Pericardium fibroblast (primary cell): ENCODE results near the gene HEATR9. TPM values are rescaled to one million over a fixed set of nuclear protein-coding genes. Genes with fewer than 3 reads are reported as not detected.

Source experiments
- total RNA-seq: library from RNA; depleted of rRNA; stranded (reverse); fragments of >200 nt; gene quantifications from 2 replicates; pipeline ENCODE4 v1.2.3, GENCODE V29; 2015

Gene HEATR9, protein sequence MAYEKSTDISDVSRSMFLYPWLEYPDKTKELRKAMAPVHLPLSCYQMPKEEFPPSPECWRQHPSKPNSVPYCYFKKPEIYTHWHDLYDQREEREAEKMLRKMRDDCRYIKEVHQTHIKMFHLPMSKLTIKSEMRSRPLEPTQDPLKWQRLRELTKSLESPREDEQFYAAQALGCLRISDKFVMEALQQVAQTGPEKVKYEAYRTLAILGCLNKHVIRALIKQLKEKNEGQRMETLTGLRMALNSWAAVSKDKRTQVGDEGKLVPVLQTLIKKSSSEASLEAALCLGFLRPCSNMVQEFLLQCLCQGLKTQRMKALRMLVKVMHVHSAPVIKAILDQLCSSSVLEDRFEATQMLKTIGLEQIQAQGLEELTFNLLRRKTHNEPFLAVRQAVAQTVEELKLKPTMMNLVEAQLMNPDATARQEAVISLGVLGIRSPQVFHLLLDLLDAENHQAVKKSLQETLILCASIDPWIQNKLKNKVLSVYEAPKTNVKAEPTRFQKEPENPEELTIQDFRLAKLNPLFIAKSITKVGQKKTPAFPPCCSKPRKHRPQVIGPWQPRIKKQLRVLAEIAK
- total RNA-seq = not detected in 2 replicates

DNA sequence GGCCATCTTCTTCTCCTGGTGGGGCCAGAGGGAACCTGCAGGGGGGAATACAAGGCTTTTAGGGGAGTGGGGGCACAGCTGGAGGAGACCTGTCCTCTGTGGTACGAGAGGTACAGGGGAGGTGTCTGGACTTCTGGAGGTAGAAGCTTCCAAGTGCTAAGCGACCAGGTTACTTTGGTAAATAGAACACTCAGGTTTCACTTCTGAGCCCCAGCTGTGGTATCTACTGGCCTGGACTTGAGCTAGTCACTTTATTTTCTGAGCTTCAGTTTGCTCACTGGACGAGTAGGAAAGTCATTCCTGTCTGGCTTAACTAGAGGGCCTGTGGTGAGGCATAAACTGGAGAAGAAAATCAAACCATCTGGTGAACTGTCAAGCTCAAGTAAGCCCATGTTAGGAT is at the start of gene HEATR9:
Gene HEATR9 (minus strand): TSS at position 155 of the 400 bp plus-strand sequence. CDS start 149 bp downstream, at position 6.

GRCh38 chr17:35879773-35880654 is 11.3 kb upstream of the HEATR9 start, which contains the start of gene CCL5:
TSS of gene CCL5 (minus strand) at chr17:35880360.

GRCh38 chr17:35808962-35809854 is 59.5 kb downstream of the HEATR9 start, which contains the start of gene TAF15:
TSS of gene TAF15 (plus strand) at chr17:35809484. CDS start at chr17:35809570, 86 bp downstream.

Other genes starting within 250 kb of the HEATR9 start
- 9.6 and 11.9 TPM in 2 replicates for gene RASL10B, start 137.3 kb downstream of the HEATR9 start, total RNA-seq
- 0.23 TPM in 1 of 2 replicates, not detected in the other for gene GAS2L2, start 115.7 kb downstream of the HEATR9 start, total RNA-seq
- gene C17orf50, start 108.0 kb downstream of the HEATR9 start, total RNA-seq = not detected in 2 replicates
- 8.5 and 12.9 TPM in 2 replicates for gene MMP28, start 73.2 kb downstream of the HEATR9 start, total RNA-seq
- 17.7 and 40.2 TPM in 2 replicates for gene TAF15, start 59.4 kb downstream of the HEATR9 start, total RNA-seq
- gene CCL5, start 11.5 kb upstream of the HEATR9 start, total RNA-seq = not detected in 2 replicates
- gene RDM1, start 61.9 kb upstream of the HEATR9 start, total RNA-seq = 0.70 TPM in 1 of 2 replicates, not detected in the other
- gene LYZL6, start 74.8 kb upstream of the HEATR9 start, total RNA-seq = not detected in 2 replicates
- not detected in 2 replicates for gene CCL16, start 112.6 kb upstream of the HEATR9 start, total RNA-seq
- not detected in 2 replicates for gene CCL14, start 117.8 kb upstream of the HEATR9 start, total RNA-seq
- not detected in 2 replicates for gene CCL15, start 132.7 kb upstream of the HEATR9 start, total RNA-seq
- not detected in 2 replicates for gene CCL23, start 149.1 kb upstream of the HEATR9 start, total RNA-seq
- not detected in 2 replicates for gene CCL18, start 195.4 kb upstream of the HEATR9 start, total RNA-seq
- gene CCL3, start 221.3 kb upstream of the HEATR9 start, total RNA-seq = not detected in 2 replicates
- not detected in 2 replicates for gene CCL4, start 234.9 kb upstream of the HEATR9 start, total RNA-seq